CD14-positive monocyte (primary cell): ENCODE measurements around the gene DDX50. TPM values are rescaled to one million over a fixed set of nuclear protein-coding genes. Genes with fewer than 3 reads are reported as not detected.

Experiments
- DNase-seq, 3 donors: peaks; one replicate each; pipeline ENCODE4 v3.0.0-alpha.2; 2011 to 2022
- H2AFZ ChIP-seq: 2 replicates; pipeline ENCODE4 v1.6.0; 2012; ENCODE audit warnings: mild to moderate bottlenecking, low read depth, low read length, inconsistent platforms; ENCODE audit not compliant: insufficient read depth, poor library complexity, severe bottlenecking
- H3K27ac ChIP-seq, 2 donors: 1 replicate in 1 of 2; 2 replicates in 1 of 2; pipeline ENCODE4 v1.5.1; 2012 to 2013; ENCODE audit warnings: low read length in 2 of 2, control low read depth in 1 of 2, inconsistent platforms in 1 of 2, low read depth in 1 of 2, mild to moderate bottlenecking in 1 of 2
- H3K27me3 ChIP-seq, 2 donors: one replicate each; pipeline versions ENCODE4 v1.6.0 to v1.6.1; 2011 to 2013; ENCODE audit warnings: low read length in 2 of 2; ENCODE audit not compliant: control insufficient read depth in 2 of 2, insufficient read depth in 2 of 2
- H3K36me3 ChIP-seq, 2 donors: replicated peaks in 1 of 2; 1 replicate in 1 of 2; 2 replicates in 1 of 2; pipeline versions ENCODE4 v1.5.1 to v1.6.1; 2012 to 2013; ENCODE audit warnings: low read length in 2 of 2, control low read depth in 1 of 2, inconsistent platforms in 1 of 2, mild to moderate bottlenecking in 1 of 2; ENCODE audit not compliant: insufficient read depth in 2 of 2, control insufficient read depth in 1 of 2
- H3K4me1 ChIP-seq, 2 donors: 1 replicate in 1 of 2; 2 replicates in 1 of 2; pipeline versions ENCODE4 v1.5.1 to v1.6.1; 2012 to 2013; ENCODE audit warnings: low read length in 2 of 2, control low read depth in 1 of 2, inconsistent platforms in 1 of 2, mild to moderate bottlenecking in 1 of 2, moderate library complexity in 1 of 2; ENCODE audit not compliant: insufficient read depth in 2 of 2, control insufficient read depth in 1 of 2
- H3K4me2 ChIP-seq: replicated peaks from 2 replicates; pipeline ENCODE3; 2012; ENCODE audit warnings: low read length, moderate library complexity, mild to moderate bottlenecking; ENCODE audit not compliant: poor library complexity, severe bottlenecking; ENCODE audit errors: extremely low read depth
- H3K4me3 ChIP-seq, 3 experiments: fragments of 200-600 bp in 1 of 3; sonication (generic) in 1 of 3; replicated peaks in 1 of 3; 1 replicate in 2 of 3; 2 replicates in 1 of 3; pipeline ENCODE4 v1.5.1; 2011 to 2013; ENCODE audit warnings: low read length in 3 of 3, mild to moderate bottlenecking in 3 of 3, control low read depth in 2 of 3, low read depth in 2 of 3, inconsistent platforms in 1 of 3, moderate library complexity in 1 of 3
- H3K79me2 ChIP-seq: 2 replicates; pipeline ENCODE4 v1.6.0; 2012; ENCODE audit warnings: mild to moderate bottlenecking, control low read depth, inconsistent platforms, low read length, moderate library complexity; ENCODE audit not compliant: insufficient read depth
- H3K9ac ChIP-seq: 2 replicates; pipeline ENCODE4 v1.6.0; 2017; ENCODE audit warnings: low read length, mild to moderate bottlenecking; ENCODE audit not compliant: insufficient read depth, poor library complexity, severe bottlenecking
- H3K9me3 ChIP-seq, 2 donors: replicated peaks in 1 of 2; 1 replicate in 1 of 2; 2 replicates in 1 of 2; pipeline versions ENCODE4 v1.5.1 to v1.6.1; 2012 to 2013; ENCODE audit warnings: low read length in 2 of 2, control low read depth in 1 of 2; ENCODE audit not compliant: control insufficient read depth in 1 of 2, insufficient read depth in 1 of 2
- H4K20me1 ChIP-seq: 2 replicates; pipeline ENCODE4 v1.6.0; 2012; ENCODE audit warnings: mild to moderate bottlenecking, low read length, control low read depth, moderate library complexity; ENCODE audit not compliant: insufficient read depth
- H3K27ac Mint-ChIP-seq, 7 donors: one replicate each; pipeline ENCODE4 v1.8.0; 2020; ENCODE audit warnings: mild to moderate bottlenecking in 7 of 7, mixed read lengths in 7 of 7, moderate library complexity in 6 of 7, inconsistent platforms in 2 of 7
- H3K27me3 Mint-ChIP-seq, 3 donors: one replicate each; pipeline ENCODE4 v1.8.0; 2021 to 2022; ENCODE audit warnings: low read depth in 3 of 3, mild to moderate bottlenecking in 3 of 3, mixed read lengths in 3 of 3, moderate library complexity in 3 of 3, inconsistent platforms in 1 of 3
- H3K36me3 Mint-ChIP-seq, 2 donors: one replicate each; pipeline ENCODE4 v1.8.0; 2020; ENCODE audit warnings: mixed read lengths in 2 of 2, inconsistent platforms in 1 of 2, mild to moderate bottlenecking in 1 of 2
- H3K4me1 Mint-ChIP-seq: one replicate; pipeline ENCODE4 v1.8.0; 2020; ENCODE audit warnings: mild to moderate bottlenecking, mixed read lengths
- H3K4me3 Mint-ChIP-seq, 2 donors: one replicate each; pipeline ENCODE4 v1.8.0; 2020; ENCODE audit warnings: mild to moderate bottlenecking in 2 of 2, mixed read lengths in 2 of 2, moderate library complexity in 1 of 2
- H3K9me3 Mint-ChIP-seq, 7 donors: one replicate each; pipeline ENCODE4 v1.8.0; 2020 to 2022; ENCODE audit warnings: mixed read lengths in 7 of 7, mild to moderate bottlenecking in 6 of 7, moderate library complexity in 6 of 7, inconsistent platforms in 2 of 7
- CTCF ChIP-seq: fragments of 200-600 bp; IDR thresholded peaks from one replicate; pipeline ENCODE4 v1.8.0; 2022; ENCODE audit warnings: antibody characterized with exemption, mild to moderate bottlenecking
- WGBS: methylation state at CpG from one replicate; pipeline ENCODE4 v1.1.5; 2013; ENCODE audit warnings: missing lambda C conversion rate; ENCODE audit not compliant: insufficient coverage; 5-methylcytosine and 5-hydroxymethylcytosine counted together
- intact Hi-C, 2 donors: fragments of 100-400 bp; cut with micrococcal nuclease; formaldehyde crosslinking; loops; one replicate each; pipeline versions ENCODE4 v1.15.0 to v1.15.1; 2023
- polyA minus RNA-seq: library from RNA; depleted of rRNA, polyadenylated mRNA; stranded (reverse); fragments of >200 nt; gene quantifications from 2 replicates; pipeline ENCODE4 v1.2.3, GENCODE V29; 2012
- polyA plus RNA-seq, 3 donors: library from polyadenylated mRNA; depleted of rRNA in 1 of 3; unstranded in 2 of 3; stranded (reverse) in 1 of 3; fragments of 300-500 nt in 2 of 3; fragments of >200 nt in 1 of 3; fragmentation: Illumina TruSeq in 2 of 3; gene quantifications; 1 replicate in 2 of 3; 2 replicates in 1 of 3; pipeline ENCODE4 v1.2.3, GENCODE V29; 2012 to 2021
- total RNA-seq, 12 experiments: library from RNA in 1 of 12; stranded (reverse) in 1 of 12; fragments of 120-200 nt in 1 of 12; gene quantifications; one replicate each; pipeline ENCODE4 v1.2.4 and lab custom pipeline; 2013 to 2026; ENCODE audit warnings: mixed read lengths in 6 of 12, inconsistent platforms in 1 of 12

DDX50 gene
- total RNA-seq (2013) = 34.8 TPM
- 10 to 100 TPM; 14.2 to 17.1 (median 17.0) TPM for polyA plus RNA-seq
- polyA minus RNA-seq = 7.5 and 9.7 TPM in 2 replicates
- 18.6 to 35.6 (median 24.4) reads per million in 11 experiments for total RNA-seq (lab: John Stamatoyannopoulos, UW)

- intact Hi-C loops = loop anchor here in 1 of 2 donors (2.0 to 5.0 kb wide), 2 partner anchors 55 to 179 kb away; partner anchors contain the start of genes CCAR1 and DDX21
- Mint-ChIP-seq H3K4me1 (peaks cover 29% of the 10 kb centered on the region), H3K9me3 (no peaks in the 10 kb centered on the region)
Observed at GRCh38 chr10:68901105-68901927, at the start of gene DDX50. TSS of gene DDX50 (plus strand) at chr10:68901315. CDS start at chr10:68901385, 70 bp downstream.

More at GRCh38 chr10:68901105-68901927, at the start of gene DDX50:
- 0% methylated on average over 43 of the region's 47 CpGs for WGBS
- Histone ChIP-seq H3K4me2 (peak within 1 kb of the TSS; percentile 68), H3K36me3 (peaks cover 3 to 4% of the 10 kb centered on the region in 2 donors), H4K20me1 (no peaks in the 10 kb centered on the region), H3K27me3 (no peaks in the 10 kb centered on the region), H3K79me2 (peaks cover 47% of the 10 kb centered on the region), H3K4me1 (peaks cover 15 to 22% of the 10 kb centered on the region in 2 donors), H3K9ac (peak within 1 kb of the TSS; percentile 95), H2AFZ (peak within 1 kb of the TSS; percentile 93), H3K4me3 (peak within 1 kb of the TSS; percentile 82 to 87 (median 84)), H3K27ac (peak within 1 kb of the TSS; percentile 86 to 98), H3K9me3 (no peaks in the 10 kb centered on the region)
- Mint-ChIP-seq H3K4me3 (peak within 1 kb of the TSS; percentile 91 to 97), H3K36me3 (peaks cover 8 to 9% of the 10 kb centered on the region in 2 donors), H3K27me3 (peaks cover 0 to 2% (median 0%) of the 10 kb centered on the region in 3 donors), H3K27ac (peak within 1 kb of the TSS; percentile 94 to 98 (median 97))
- TF ChIP-seq CTCF = no peak
- peak; percentile 98 to 100 (median 99) for DNase-seq
